SU-DHL-6 (cell line): Measurements from ENCODE around the gene ANO9.

Experiments
- H2AFZ ChIP-seq: fragments of 200-600 bp; sonication (generic); 2 replicates; pipeline ENCODE4 v1.6.1; 2014; ENCODE audit warnings: low read depth, mild to moderate bottlenecking, moderate library complexity, mixed read lengths, antibody characterized with exemption, low read length; ENCODE audit not compliant: severe bottlenecking
- H3F3A ChIP-seq: fragments of 200-600 bp; shearing (Covaris generic); 2 replicates; pipeline ENCODE4 v1.6.0; 2016; ENCODE audit warnings: antibody characterized with exemption, mild to moderate bottlenecking; ENCODE audit not compliant: insufficient read depth
- H3K27ac ChIP-seq: fragments of 200-600 bp; sonication (generic); 2 replicates; pipeline ENCODE4 v1.5.1; 2016; ENCODE audit warnings: low read depth, mild to moderate bottlenecking, low read length, moderate library complexity, mixed read lengths
- H3K27me3 ChIP-seq: fragments of 200-600 bp; sonication (generic), shearing (Covaris generic); 2 replicates; pipeline ENCODE4 v1.6.0; 2014; ENCODE audit warnings: mild to moderate bottlenecking, low read length
- H3K36me3 ChIP-seq: fragments of 200-600 bp; sonication (generic); 2 replicates; pipeline ENCODE4 v1.6.1; 2014; ENCODE audit warnings: mild to moderate bottlenecking, low read length, mixed read lengths
- H3K4me2 ChIP-seq: fragments of 300-600, 200-600 bp; shearing (Covaris generic), sonication (generic); 2 replicates; pipeline ENCODE4 v1.6.0; 2014; ENCODE audit warnings: low read length, low read depth, mild to moderate bottlenecking; ENCODE audit not compliant: poor library complexity, severe bottlenecking
- H3K4me3 ChIP-seq: fragments of 200-600 bp; sonication (generic); 2 replicates; pipeline ENCODE4 v1.5.1; 2014; ENCODE audit warnings: antibody characterized with exemption, low read length, mild to moderate bottlenecking, mixed read lengths; ENCODE audit not compliant: insufficient read depth, poor library complexity, severe bottlenecking
- H3K79me2 ChIP-seq: fragments of 200-600 bp; sonication (generic); 2 replicates; pipeline ENCODE4 v1.6.1; 2014; ENCODE audit warnings: mild to moderate bottlenecking, low read length, moderate library complexity; ENCODE audit not compliant: insufficient read depth
- H3K9ac ChIP-seq: fragments of 200-600 bp; sonication (generic); 2 replicates; pipeline ENCODE4 v1.7.0; 2014; ENCODE audit warnings: mild to moderate bottlenecking, low read length
- H3K9me2 ChIP-seq: fragments of 200-600 bp; sonication (generic); replicated peaks from 2 replicates; pipeline ENCODE4 v1.6.1; 2014; ENCODE audit warnings: low read length; ENCODE audit not compliant: insufficient read depth
- H3K9me3 ChIP-seq: fragments of 200-600 bp; sonication (generic); 2 replicates; pipeline ENCODE4 v1.6.1; 2014; ENCODE audit warnings: low read length, mixed read lengths; ENCODE audit not compliant: insufficient read depth
- H4K20me1 ChIP-seq: fragments of 200-600 bp; sonication (generic); 2 replicates; pipeline ENCODE4 v1.6.1; 2014; ENCODE audit warnings: low read depth, mild to moderate bottlenecking, antibody characterized with exemption, low read length, moderate library complexity, mixed read lengths
- EZH2phosphoT487 ChIP-seq: fragments of 200-600 bp; sonication (generic), shearing (Covaris generic); conservative IDR thresholded peaks from 2 replicates; pipeline ENCODE4 v1.6.1; 2018; ENCODE audit warnings: mild to moderate bottlenecking, antibody characterized with exemption, low read length, moderate library complexity, mixed read lengths
- TF ChIP-seq, protein P1 (sequence below): fragments of 200-600 bp; sonication (generic); IDR thresholded peaks from one replicate; pipeline ENCODE4 v1.5.1; 2017; ENCODE audit warnings: antibody characterized with exemption, mild to moderate bottlenecking, low read length, moderate library complexity; ENCODE audit not compliant: insufficient read depth, poor library complexity, severe bottlenecking

ANO9 gene

DNA sequence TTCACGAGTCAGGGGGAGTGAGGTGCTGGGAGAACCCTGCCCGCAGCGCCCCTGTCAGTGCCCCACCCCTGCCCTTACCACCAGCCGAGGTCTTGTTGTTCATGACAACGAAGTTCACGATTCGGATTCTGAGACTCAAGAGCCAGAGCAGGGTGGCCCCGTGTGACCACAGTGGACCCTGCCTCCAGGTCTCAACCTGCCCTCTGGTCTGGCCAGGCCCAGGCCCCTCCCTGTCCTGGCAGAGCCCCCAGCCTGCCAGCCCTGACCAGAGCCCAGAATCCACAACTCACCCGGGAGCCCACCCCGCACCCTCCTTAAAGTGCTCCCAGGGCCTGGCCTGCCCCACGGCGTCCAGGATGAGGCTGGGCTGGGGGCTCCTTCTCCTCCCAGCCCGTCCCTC lies 9.9 kb downstream of the ANO9 start:
- Histone ChIP-seq H3K36me3 (no peaks in the 10 kb centered on the region), H3K9me3 (no peaks in the 10 kb centered on the region), H2AFZ (no peak overlapping the region), H3F3A (no peaks in the 10 kb centered on the region), H3K4me3 (no peak overlapping the region), H3K9me2 (no peaks in the 10 kb centered on the region), H3K9ac (no peak overlapping the region), H4K20me1 (no peaks in the 10 kb centered on the region), H3K27me3 (no peaks in the 10 kb centered on the region), H3K79me2 (no peaks in the 10 kb centered on the region), H3K4me2 (no peak overlapping the region), H3K27ac (no peak overlapping the region)
- TF ChIP-seq, protein P1, sequence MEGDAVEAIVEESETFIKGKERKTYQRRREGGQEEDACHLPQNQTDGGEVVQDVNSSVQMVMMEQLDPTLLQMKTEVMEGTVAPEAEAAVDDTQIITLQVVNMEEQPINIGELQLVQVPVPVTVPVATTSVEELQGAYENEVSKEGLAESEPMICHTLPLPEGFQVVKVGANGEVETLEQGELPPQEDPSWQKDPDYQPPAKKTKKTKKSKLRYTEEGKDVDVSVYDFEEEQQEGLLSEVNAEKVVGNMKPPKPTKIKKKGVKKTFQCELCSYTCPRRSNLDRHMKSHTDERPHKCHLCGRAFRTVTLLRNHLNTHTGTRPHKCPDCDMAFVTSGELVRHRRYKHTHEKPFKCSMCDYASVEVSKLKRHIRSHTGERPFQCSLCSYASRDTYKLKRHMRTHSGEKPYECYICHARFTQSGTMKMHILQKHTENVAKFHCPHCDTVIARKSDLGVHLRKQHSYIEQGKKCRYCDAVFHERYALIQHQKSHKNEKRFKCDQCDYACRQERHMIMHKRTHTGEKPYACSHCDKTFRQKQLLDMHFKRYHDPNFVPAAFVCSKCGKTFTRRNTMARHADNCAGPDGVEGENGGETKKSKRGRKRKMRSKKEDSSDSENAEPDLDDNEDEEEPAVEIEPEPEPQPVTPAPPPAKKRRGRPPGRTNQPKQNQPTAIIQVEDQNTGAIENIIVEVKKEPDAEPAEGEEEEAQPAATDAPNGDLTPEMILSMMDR = no peak
- TF ChIP-seq EZH2phosphoT487 = no peak

DNA sequence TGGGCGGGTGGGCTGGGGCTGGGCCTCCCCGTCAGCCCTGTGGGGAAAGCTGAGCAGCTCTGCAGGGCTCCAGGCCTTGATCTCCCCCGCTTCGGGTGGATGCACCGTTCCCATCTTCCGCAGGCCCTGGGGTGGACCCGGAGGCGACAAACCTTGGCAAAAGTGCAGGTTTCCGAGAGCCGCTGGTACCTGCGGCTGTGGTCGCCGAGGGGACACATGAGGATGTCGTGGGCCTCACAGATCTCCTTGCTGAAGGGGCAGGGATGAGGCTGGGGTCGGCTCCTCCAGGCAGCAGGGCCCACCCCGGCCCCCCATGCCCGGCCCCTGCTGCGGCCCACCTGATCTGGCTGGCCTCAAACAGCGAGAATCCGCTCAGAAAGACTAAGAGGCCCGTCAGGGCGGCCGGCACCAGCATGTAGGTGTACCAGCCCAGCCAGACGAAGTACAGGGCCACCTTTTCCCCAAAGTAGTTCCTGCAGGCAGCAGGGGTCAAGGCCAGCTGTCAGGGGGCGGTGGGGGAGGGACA lies 11.8 kb downstream of the ANO9 start:
- Histone ChIP-seq H3K9me2 (no peaks in the 10 kb centered on the region), H3K36me3 (no peaks in the 10 kb centered on the region), H3K4me3 (no peak overlapping the region), H2AFZ (no peak overlapping the region), H3K79me2 (no peaks in the 10 kb centered on the region), H3K9ac (no peak overlapping the region), H3F3A (no peaks in the 10 kb centered on the region), H3K9me3 (no peaks in the 10 kb centered on the region), H3K27me3 (no peaks in the 10 kb centered on the region), H4K20me1 (no peaks in the 10 kb centered on the region), H3K4me2 (no peak overlapping the region), H3K27ac (no peak overlapping the region)
- TF ChIP-seq, protein P1 = no peak
- no peak for TF ChIP-seq EZH2phosphoT487

DNA sequence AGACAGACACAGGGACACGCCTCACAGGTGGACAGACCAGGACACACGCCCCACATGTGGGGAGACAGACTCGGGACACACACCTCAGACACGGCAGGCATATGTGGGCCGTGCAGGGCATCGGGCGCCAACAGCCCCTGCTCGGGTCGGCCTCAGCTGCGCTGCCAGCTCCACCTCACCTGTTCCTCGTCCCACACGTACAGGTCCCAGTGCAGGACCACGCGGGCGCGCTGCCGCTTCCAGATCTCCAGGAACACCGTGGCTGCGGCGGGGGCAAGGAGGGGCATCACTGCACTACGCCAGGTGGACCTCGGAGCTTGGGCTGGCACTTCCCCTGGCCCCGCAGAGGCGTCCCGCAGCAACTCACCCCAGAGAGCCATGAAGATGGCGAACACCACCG lies 12.4 kb downstream of the ANO9 start:
- Histone ChIP-seq H3K36me3 (no peaks in the 10 kb centered on the region), H3K9me3 (no peaks in the 10 kb centered on the region), H3K9ac (no peak overlapping the region), H3K79me2 (no peaks in the 10 kb centered on the region), H3K4me2 (no peak overlapping the region), H3K27me3 (no peaks in the 10 kb centered on the region), H3K9me2 (no peaks in the 10 kb centered on the region), H3K4me3 (no peak overlapping the region), H2AFZ (no peak overlapping the region), H4K20me1 (no peaks in the 10 kb centered on the region), H3F3A (no peaks in the 10 kb centered on the region), H3K27ac (no peak overlapping the region)
- TF ChIP-seq EZH2phosphoT487 = no peak
- TF ChIP-seq, protein P1 = no peak
